HG03457 (cell line): ENCODE data around the gene KAT2B.
A peak's percentile ranks its signal among the peaks of the same experiment; 100 is the strongest.
"Not testable (repeated sequence)": the region's sequence is repeated elsewhere in the genome, so short reads cannot be mapped to it uniquely, and the experiment has no call there.

Experiments used
- ATAC-seq: cut with Tn5 transposase; IDR thresholded peaks from one replicate; pipeline ENCODE4 v1.9.1; 2021; ENCODE audit warnings: moderate number of reproducible peaks; ENCODE audit not compliant: unreplicated experiment

KAT2B gene

GRCh38 chr3:20041197-20041780 lies 1.0 kb downstream of the KAT2B start:
- peak; percentile 41 for ATAC-seq

- ATAC-seq: no peak
Measured at GRCh38 chr3:20042331-20042730, 2.1 kb downstream of the KAT2B start.

DNA sequence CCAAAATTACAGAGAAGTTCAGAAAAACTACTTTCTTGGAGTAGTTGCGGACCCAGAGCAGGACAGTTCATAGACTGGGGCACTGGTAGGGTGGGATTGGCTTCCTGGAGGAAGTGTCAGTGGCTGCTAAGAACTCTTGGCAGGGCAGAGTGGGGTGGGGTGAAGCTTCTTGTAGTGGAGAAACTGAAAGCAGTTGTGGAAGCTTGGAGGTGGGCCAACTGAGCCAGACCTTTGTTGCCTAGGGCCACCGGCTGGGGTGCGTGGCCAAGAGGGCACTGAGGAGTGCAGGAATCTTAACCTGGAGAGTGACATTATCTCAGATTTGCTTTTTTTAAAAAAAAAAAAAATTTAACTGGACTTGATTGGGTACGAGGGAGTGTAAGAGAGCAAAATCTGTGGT lies 3.1 kb downstream of the KAT2B start:
- ATAC-seq: no peak

GRCh38 chr3:20043825-20044224 lies 3.6 kb downstream of the KAT2B start:
- no peak for ATAC-seq

GRCh38 chr3:20045141-20045540 lies 4.9 kb downstream of the KAT2B start:
- ATAC-seq: not testable (repeated sequence)

- no peak for ATAC-seq
Measured at GRCh38 chr3:20046556-20046955, 6.3 kb downstream of the KAT2B start.

GRCh38 chr3:20047341-20047779 lies 7.1 kb downstream of the KAT2B start:
- no peak for ATAC-seq

DNA sequence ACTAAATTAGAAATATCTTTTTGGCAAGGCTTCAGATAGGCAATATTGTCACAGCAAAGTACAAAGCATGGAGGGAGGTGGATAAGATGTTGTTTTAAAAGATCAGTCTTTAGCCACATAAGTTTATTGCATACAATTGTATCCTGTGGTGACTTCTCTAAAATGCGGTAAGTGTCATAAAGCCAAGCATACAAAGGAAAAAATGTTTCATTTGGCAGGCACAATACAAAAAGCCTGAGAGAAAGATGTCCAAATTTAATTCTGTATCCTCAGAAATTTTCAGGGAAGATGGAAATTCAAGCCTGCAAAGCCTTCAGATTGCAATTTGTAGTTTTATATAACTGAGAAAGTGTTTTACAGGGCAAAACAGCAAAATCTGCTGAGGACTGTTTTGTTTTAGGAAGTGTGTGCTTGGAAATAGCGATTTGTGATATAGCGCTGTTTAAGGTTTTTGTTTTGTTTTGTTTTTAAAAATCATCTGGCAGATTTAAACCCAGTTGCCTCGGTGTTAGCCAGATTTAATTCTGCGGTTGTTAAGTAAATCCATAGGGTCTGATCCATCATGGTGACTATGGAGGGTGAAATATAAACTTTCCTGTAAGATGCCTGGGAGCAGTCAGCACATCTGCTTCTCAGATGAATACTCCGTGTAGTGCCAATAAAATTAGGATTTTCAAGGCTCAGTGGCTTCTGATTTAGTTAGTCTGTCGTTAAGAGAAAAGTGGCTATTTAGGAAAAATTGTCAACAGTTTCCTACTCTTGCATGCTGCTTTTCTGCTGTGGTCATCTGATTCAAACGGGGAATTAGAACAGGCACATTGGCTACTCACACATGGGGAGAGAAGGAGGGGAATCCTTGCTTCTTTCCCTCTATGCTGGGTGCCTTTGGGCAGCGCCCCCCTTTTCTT lies 8.0 kb downstream of the KAT2B start:
- no peak for ATAC-seq

- no peak for ATAC-seq
Measured at GRCh38 chr3:20051123-20051806, 11.0 kb downstream of the KAT2B start.

DNA sequence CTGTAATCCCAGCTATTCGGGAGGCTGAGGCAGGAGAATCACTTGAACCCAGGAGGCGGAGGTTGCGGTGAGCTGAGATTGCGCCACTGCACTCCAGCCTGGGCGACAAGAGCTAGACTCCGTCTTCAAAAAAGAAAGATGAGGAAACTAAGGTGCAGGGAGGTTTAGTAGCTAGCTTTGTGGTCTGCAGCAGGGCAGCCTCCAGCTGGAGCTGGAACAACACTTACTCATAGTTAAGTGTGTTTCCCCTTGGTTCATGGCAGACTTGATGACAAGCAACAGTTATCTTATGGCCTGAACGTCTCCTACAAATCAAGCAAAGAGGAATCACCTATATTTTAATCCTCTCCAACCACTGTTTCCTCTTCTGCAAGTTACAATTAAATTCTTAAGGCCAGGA lies 12.6 kb downstream of the KAT2B start:
- ATAC-seq: no peak

DNA sequence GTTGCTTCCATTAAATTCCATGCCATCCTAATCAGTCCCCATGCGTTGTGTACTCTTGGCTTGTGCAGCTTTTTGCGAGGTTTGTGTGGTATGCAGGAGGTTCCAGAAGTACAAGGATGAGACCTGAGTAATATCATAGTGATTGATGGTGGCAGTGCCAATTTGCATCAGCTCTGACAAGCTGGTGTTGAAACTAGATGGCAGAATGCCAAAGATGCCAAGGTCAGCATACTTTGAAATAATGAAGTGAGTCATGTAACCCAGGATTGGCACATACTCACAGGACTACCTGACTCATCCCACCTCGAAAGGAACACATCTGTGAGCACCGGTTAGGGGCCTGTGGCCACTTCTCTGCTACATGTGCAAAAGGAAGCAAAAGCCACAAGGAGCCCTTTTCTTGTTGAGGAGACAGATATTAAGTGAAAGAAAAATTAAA lies 14.3 kb downstream of the KAT2B start:
- ATAC-seq: peak; percentile 89

GRCh38 chr3:20055020-20055775 lies 15.0 kb downstream of the KAT2B start:
- ATAC-seq: peak; percentile 19

DNA sequence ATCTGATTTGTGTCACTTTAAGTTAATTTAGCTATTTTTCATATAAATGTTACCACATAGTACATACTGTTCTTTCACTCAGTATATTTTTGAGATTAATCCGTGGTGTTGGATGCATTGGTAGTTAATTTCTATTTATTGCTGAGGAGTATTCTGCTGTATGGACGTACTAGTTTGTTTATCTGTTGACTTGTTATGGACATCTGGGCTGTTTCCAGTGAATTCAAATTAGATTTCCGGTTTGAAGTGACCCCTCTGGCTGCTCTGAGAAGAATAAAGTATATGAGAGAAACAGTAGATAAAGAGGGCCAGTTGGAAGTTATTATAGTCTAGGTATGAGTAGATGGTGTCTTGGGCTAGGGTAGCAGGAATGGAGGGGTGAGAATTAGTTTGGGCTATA lies 15.6 kb downstream of the KAT2B start:
- no peak for ATAC-seq

DNA sequence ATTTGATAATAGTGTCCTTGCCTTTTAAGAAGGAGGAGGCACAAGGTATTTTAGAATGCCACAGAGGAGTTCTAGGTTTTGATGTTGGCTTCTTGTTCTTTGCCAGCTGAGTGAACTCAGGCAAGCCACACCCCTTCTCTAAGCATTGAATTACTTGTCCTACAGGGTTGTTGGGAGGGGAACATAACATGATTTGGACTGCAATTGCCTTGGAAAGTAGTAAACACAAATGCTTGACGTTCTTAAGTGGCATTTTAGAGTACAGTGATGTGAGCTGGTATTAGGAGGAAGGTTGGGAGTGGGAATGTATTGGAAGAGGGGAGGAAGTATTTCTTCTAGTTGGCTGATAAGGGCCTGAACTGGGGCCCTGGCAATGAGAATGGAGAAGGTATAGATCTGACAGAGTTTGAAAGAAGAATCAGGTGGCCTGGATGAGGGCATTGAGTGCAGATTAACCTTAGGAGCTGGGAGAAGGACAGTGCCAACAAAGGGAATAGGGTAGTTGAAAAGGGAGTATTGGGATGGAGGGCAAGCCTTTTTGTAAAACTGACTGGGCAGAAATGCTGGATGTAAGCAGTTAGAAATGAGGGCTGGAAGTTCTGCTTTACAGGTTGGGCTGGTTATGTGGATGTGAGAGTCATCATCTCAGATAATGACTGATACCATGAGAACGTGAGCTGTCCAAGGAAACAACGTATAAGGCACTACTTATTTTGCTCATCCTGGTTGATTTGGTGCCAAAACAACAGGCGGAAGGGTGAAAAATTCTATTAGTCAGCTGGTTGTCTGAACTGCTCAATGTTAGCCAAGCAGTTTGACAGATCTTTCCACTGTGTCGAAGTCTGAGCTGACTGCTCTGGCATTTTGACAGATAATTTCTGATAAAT lies 16.7 kb downstream of the KAT2B start:
- ATAC-seq: no peak

DNA sequence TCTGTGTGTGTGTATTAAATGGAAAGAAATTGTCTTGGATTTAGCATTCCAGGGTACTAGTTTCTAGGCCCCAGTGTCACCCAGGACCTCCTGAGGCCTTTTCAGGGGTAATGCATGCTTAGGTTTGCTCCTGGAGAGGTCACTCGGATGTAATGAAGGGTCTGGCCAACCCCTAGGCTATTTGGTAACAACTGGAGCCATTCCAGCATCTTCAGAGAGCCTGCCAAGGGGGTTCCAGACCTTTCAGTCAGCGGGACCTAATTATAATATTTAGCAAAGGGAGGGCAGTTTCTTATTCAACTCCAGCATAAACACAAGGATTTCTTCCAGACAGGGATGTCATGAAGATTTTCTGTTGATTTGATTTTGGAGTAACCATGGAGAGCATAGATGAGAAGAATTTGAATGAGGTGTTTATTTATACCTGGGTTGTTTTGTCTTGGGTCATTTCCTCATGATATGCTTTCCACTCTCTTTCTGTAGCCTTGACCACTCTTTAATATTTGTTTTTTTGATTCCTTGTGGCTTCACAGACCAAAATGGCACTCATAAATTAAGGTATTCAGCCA lies 17.4 kb downstream of the KAT2B start:
- ATAC-seq: no peak

DNA sequence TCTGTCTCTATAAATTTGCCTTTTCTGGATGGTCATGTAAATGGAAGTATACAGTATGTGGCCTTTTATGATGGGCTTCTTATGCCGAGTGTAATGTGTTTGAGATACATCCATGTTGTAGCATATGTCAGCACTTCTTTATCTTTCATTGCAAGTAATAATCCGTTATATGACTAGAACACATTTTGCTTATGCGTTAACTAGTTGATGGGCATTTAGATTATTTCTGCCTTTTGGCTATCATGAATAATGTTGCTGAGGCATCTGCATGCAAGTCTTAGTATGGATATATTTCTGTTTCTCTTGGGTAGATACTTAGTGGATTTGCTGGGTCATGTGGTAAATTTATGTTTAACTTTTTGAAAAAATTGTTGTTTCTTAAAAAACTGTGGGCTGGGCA lies 19.7 kb downstream of the KAT2B start:
- no peak for ATAC-seq

DNA sequence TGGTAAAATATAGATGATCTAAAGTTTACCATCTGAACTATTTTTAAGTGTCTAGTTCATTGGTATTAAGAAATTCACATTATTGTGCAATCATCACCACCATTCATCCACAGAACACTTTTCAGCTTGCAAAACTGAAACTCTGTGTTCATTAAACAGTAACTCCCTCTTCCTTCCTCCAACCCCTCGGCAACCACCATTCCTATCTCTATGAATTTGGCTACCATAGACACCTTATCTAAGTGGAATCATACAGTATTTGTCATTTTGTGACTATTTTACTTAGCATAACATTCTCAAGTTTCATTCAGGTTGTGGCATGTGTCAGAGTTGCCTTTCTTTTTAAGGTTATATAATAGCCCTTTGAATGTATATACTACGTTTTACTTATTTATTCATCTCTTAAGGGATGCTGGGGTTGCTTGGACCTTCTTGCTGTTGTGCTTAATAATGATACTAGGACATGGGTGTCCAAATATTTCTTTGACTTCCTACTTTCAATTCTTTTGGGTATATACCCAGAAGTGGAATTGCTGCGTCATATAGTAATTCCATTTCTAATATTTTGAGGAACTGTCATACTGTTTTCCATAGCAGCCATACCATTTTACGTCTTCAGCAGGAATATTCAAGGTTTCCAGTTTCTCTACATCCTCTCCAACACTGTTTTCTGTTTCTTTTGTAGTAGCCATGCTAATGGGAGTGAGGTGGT lies 20.9 kb downstream of the KAT2B start:
- ATAC-seq: peak; percentile 80

- no peak for ATAC-seq
Measured at GRCh38 chr3:20062996-20063395, 22.8 kb downstream of the KAT2B start.

DNA sequence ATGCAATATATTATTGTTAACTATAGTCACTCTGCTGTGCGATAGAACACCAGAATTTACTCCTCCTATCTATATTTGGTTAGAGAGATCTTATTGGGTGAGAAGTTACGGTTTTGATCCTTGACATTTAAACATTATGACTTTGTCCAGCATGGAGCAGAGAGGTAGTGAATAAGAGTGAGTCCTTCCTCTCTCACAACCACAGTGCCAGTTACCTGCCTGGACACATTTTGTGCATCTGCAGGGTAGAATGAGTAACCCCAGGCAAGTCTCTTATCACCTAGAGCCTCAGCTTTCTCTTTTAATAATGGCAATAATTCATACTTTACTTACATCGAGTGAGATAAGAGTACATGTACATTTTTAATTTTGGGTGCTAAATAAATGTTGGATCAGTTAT lies 24.1 kb downstream of the KAT2B start:
- no peak for ATAC-seq
